ENCODE data around the gene ADH1C.

Gene ADH1C

GRCh38 chr4:99293357-99293756 lies 59.2 kb downstream of the ADH1C start:
- no peak for DNase-seq

GRCh38 chr4:99290848-99291786 lies 61.4 kb downstream of the ADH1C start, which contains the start of gene ADH1A:
Gene ADH1A, minus strand, starts transcription at chr4:99290985. Its CDS starts 71 bp downstream, at chr4:99290914.
- DNase-seq = no peak
